GM19455 (cell line): Measurements from ENCODE around the gene LDB3.

Experiments used
- ATAC-seq: cut with Tn5 transposase; IDR thresholded peaks from one replicate; pipeline ENCODE4 v1.9.1; 2021; ENCODE audit not compliant: unreplicated experiment

LDB3 gene

DNA sequence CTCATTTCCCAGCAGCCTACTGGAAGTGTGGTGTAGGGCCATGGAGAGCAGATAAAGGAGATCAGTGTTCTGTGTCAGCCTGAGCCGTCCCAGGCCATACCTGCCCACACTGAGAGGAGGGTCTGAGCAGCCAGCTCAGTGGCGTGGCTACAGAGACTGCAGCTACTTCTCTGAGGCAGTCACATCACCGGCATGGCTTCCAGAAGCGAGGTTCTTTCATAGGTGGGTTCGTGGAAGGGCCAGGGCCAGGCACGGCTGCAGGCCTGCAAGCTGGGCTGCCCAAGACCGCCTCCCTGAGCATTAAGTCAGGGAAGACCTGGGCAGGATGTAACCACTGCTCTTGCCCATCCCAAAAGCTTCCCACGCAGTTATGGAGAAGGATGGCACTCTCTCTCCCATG, 34.9 kb downstream of the LDB3 start:
- no peak for ATAC-seq

DNA sequence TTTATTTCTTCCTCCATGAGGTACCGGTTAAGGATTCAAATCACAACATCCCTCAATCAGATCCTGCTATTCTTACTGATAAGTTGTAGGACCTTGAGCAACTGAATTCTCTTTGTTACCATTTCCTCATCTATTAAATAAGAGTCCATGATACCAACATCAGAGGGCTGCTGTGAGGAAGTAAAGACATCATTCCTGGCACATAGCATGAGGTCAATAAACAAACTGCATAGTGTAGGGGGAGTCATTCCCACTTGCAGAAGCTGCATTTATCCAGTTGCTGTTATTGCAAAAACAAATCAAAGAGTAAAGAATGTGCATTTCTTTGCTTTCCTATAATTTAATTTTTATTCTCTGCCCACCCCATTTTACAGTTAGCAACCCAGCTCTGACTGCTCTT, 36.8 kb downstream of the LDB3 start:
- ATAC-seq: no peak

DNA sequence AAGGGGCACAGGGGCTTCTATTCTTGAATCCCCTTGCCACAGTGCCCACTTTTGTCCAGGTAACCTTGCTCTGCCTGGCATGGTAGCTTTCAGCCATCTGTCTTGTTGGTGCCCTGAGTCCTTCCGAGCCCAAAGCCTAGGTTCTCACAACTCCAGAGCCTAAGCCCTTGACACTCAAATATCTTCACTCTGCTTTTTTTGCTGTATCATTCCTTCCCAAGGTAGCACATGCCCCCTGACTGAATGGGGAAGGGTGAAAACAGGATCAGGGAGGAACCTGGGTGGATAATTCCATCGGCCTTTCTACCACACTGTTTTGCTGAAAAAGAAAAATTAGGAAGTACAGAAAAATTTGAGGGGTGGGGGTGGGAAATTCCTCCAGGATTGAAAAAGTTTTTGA, 37.6 kb downstream of the LDB3 start:
- ATAC-seq: no peak

DNA sequence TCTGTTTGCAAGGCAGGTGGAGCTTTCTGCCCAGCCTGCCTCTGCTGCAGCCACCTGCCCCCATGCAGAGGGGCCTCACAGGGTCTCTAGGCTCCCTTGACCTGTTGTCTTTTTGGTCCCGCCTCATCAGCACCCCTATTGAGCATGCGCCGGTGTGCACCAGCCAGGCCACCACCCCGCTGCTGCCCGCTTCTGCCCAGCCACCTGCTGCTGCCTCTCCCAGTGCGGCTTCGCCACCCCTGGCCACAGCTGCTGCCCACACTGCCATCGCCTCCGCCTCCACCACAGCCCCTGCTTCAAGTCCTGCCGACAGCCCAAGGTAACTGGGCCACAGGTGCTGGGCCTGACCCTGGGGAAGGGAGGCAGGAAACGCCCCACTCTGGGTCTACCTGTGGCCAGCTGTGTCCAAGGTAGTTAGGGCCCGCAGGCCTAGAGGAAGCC, 38.1 kb downstream of the LDB3 start:
- ATAC-seq: no peak

DNA sequence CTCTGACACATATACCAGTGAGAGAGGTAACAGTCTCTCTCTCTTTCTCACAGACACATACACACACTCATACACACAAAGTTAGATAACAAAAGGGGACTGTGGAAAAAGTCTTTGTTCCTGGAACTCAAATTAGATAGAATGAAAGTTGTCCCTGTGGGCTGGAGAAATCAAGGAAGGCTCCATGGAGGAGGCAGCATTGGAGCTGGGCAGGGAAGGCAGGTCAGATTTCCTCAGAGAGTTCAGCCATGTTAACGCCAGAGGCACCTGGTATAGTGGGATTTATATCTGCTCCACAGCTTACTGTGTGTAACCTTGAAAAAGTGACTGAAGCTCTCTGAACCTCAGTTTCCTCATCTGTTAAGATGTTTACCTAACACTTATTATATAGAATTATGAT, 38.7 kb downstream of the LDB3 start:
- ATAC-seq: no peak

DNA sequence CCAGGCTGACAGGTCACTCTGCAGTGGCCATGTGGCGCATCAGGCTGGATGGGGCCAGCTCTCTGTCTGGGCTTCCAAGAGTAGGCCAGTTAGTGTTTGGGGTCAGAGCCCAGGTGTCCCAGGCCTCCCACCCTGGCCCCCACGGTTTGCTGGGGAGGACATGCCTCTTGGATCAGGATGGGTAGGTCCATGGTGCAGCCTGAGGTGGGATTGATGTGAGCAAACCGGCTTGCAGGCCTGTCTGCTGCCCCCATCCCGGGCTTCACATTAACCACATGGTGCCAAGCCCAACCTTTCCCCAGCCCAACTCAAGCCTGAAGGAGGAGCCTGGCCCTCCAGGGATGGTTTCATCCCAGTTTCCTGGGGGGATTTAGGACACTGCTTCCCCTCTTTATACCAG, 39.2 kb downstream of the LDB3 start:
- no peak for ATAC-seq

DNA sequence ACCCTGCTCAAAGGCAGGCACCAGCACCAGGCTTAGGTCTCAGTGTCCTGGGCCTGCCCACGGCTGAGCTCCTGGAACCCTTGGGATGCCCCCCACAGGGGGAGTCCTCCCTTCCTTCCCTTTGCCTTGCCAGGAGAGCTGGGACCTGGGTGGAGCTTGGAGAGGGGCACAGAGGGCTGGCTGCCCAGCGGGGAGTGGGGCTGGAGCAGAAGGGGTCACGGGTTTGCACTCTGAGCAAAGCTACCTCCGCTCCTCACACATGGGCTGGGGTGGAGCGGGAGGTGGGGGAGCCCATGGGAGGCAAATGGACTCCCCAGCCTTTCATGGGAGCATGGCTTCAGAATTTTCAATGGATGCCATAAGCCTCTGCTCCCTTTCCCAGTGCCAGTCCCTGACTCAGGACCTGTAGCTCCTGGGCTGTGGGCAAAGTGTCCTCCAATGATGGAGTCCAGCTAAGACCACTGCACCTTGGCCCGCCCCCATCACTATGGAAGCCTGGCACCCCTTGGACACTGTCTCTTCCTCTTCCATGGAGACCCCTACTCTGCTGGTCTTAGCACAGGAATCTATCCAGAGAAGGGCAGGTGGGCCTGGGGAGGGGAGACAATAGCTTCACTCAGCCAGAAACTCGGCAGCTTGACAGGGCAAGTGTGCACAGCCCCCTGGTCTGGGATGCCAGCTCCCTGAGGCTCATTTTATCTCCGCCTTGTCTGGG, 39.9 kb downstream of the LDB3 start:
- no peak for ATAC-seq

DNA sequence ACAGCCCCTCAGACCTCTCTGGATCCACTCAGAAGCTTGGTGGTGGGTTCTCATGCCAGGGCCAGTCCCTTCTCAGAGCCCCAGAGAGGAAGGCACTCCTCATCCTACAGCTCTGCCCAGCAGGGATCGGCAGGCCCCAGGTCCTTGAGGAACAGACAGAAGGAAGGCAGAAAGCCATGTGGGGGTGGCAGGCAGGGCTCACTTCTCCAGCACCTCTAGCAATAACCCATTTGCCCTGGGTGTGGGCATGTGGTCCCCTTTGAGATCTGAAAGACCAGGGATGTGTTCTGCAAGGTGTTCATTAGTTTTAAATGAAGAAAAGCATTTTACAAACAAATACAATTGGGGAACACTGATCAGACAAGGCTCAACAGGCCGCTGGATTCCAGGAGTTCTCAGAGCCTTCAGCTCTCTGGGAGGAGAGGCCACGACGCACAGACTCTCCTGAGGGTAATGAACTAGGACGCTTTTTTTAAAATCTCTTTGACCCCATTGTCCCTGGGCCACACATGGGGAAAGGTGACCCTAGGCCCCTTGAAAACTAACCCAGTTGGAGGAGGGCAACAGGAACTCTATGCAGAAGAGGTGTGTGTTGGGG, 40.6 kb downstream of the LDB3 start:
- ATAC-seq: no peak

DNA sequence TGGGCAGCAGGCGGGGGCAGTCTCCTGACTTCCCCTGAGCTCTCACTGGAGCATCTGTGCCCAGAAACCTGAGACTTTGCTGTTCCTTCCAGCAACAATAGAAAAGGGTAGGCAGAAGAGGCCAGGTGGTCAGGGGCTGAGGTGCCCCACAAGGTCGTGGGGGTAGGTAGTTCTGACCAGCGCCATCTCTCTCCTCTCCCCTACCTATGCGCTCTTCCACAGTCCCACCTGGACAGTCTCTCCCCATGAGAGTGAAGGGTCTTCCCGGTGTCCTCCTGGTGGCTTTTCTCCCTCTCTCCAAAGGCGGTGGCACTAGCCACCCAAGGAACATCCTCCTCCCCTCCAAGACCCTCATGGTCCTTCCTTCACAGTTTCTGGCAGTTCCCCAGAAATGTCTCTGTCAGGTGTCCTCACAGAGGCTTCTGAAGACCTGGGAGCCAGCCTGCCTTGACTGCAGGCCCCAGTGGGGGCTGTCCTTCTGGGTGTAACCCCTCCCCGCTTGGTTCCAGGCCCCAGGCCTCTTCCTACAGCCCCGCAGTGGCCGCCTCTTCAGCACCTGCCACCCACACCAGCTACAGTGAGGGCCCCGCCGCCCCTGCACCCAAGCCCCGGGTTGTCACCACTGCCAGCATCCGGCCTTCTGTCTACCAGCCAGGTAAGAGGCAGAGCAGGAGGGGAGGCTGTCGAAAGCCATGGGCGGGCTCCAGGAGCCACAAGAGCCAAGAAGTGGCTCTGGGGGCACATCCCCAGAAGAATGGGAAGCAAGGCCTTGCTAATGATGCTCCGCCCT, 41.3 kb downstream of the LDB3 start:
- no peak for ATAC-seq

DNA sequence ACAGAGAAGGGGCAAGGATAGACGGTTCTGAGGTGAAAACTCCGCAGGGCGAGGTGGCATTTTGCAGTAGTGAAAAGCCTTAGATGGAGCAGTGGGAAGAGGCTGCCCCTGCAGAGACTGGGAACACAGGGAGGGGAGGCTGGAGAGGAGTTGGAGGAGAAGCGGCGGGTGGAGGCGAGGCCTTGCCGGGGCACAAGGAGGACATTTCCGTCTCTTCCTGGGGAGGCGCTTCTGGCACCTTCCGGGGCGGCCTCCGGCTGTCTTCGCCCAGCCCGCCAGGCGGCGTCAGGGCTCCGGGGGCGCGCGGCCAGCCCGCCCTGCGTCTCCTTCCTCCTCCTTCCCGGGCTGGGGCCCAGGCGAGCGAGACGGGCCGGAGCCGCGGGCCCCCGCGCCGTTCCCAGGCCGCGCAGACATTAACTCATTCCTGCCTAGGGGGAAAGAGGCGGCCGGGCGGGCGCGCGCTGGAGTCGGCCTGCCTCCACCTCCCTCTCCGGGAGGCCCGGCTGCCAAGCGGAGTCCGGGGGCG, 42.7 kb downstream of the LDB3 start:
- ATAC-seq: peak; percentile 82

DNA sequence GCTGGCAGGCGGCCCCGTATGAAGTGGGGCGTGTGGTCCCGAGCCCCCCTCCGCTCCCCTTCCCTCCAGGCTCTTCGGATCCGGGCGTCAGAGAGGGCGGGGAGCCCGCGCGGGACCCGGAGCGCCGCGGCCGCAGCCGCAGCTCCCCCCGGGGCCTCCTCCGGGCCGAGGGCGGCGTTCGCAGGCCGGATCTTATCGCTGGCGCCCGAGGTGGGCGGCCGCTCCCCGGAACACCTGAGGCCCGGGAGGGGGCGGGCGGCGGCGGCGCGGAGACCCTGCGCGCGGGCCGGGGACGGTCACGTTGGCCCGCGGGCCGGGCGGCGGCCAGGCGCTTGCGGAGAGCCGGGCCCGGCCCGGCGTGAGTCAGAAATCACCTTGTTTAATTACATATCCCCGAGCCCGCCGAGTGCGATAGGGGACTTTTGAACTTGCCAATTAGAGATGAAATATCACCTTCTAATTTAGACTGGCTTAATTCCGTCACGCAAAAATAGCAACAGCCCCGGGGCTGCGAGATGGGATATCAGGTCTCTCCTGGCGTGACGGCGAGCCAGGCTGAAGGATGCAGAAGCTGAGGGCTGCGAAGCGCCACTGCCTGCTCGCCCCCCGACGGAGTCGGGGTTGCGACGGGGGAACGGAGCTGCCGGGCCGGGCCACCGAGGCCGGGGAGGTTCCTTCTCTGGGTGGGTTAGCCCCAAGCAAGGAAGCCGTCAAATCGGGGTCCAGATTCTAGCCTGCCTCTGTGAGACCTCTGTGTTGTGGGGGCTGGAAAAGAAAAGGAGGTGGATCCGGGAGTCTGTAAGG, 43.4 kb downstream of the LDB3 start:
- ATAC-seq: peak; percentile 47

DNA sequence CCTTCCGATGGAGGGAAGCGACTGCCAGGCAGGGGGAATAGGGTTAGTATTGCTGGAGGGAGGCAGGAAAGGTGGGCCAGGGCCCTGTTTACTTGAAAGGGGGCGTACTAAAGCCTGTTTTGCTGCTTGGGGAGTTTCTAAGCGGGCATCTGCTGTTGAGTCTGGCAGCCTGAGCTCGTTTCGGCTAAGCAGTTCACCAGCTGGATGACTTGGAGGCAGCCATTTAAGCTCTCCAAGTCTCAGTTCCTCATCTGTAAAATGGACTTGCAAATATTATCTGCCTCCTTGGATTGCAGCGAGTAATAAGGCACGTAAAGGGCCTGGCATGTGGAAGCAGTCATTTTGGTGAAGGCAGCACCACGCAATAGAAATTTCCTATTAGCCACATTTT, 44.0 kb downstream of the LDB3 start:
- ATAC-seq: peak; percentile 20

DNA sequence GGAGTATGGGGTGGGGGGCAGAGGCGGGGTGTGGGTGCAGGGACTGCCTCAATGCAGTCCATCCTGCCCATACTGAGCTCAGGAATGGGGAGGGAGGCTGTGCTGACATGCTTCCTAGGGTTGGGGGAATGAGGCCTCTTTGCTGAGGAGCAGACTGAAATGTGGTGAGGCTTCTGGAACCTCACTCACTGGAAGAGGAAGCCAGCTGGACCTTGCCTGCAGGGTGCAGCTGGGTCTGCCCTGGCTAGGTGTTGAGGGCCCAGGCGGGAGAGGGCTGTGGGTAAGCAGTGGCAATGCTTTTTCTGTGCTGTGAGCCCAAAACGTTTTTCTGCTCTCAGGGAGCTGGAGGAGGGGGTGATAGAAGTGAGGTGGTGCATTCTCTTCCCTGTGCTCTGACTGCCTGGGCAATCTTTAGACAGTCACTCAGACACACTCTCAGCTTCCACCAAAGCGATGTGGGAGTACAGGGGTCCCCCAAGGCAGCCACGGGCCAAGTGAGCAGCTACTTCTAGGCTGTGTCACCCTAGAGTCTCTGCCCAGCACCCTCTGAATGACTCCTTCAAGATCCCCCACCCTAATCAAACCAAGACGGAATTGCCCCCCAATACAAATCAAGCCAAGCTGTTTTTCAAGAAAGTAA, 47.0 kb downstream of the LDB3 start:
- no peak for ATAC-seq

DNA sequence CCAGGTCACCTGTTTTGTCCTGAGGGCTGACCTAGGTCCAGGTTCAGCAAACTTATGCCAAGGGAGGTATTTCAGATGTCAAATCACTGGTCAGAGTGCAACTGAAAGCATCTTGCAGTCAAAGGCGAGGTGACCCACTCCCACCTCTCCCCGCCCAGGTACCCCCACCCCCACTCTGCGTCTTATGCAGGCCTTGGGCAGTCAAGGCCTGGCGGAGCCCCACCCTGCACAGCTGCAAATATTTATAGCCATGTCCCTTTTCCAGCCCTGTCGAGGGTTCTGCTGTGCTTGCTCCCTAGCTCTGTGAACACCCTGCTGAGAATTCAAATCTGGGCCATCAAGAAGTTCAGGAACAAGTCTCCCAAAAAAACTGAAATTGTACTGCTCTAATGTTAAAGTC, 47.5 kb downstream of the LDB3 start:
- ATAC-seq: no peak

DNA sequence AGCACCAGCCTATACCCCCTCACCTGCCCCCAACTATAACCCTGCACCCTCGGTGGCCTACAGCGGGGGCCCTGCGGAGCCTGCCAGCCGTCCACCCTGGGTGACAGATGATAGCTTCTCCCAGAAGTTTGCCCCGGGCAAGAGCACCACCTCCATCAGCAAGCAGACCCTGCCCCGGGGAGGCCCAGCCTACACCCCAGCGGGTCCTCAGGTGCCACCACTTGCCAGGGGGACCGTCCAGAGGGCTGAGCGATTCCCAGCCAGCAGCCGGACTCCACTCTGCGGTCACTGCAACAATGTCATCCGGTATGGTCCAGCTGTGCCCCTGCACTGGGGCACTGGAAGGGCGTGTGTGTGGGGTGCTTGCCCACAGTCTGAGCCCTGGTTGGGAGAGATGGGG, 48.2 kb downstream of the LDB3 start:
- ATAC-seq: no peak

DNA sequence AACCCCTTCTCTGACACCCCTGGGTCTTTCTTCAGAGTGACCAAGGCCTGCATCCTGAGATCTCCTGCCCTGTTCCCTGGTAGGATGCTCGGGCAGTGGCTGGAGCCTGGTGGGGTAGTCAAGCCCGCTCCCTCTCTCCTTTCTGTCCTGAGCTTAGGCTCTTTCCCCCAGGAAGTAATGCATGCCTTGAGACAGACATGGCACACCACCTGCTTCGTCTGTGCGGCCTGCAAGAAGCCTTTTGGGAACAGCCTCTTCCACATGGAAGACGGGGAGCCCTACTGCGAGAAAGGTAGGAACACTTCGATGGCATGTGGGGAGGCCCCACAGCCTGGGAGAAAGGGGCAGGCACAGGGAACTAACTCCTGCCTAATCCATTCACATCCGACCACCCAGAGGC, 50.2 kb downstream of the LDB3 start:
- ATAC-seq: no peak

DNA sequence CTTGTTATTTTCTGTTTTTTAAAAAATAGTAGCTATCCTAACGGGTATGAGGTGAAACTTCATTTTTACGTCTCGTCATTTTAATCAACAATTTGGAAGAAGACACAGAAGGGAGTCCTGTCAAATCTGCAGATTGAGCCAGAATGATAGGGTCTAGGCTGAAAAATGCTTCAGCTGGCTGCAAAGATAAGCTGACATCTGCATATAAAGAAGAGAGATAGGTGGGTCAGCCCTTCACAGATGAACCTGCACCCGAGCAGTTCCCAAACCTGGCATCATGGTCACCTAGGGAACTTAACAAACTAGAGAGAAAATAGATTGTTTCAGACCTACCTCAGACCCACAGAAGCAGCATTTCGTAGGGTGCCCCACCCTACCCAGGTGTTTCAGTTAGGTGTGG, 52.9 kb downstream of the LDB3 start:
- ATAC-seq: no peak

DNA sequence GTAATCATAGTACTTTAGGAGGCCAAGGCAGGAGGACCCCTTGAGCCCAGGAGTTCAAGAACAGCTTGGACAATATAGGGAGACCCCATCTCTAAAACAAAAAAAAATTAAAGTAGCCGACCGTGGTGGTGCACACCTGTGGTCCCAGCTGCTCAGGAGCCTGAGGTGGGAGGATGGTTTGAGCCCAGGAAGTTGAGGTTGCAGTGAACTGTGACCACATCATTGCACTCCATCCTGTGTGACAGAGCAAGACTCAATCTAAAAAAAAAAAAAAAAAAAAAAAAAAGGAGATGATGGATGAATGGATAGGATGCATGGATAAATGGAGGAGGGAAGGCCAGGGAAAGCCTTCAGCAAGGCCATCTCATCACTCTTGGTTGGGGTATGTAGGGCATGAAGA, 54.7 kb downstream of the LDB3 start:
- no peak for ATAC-seq

DNA sequence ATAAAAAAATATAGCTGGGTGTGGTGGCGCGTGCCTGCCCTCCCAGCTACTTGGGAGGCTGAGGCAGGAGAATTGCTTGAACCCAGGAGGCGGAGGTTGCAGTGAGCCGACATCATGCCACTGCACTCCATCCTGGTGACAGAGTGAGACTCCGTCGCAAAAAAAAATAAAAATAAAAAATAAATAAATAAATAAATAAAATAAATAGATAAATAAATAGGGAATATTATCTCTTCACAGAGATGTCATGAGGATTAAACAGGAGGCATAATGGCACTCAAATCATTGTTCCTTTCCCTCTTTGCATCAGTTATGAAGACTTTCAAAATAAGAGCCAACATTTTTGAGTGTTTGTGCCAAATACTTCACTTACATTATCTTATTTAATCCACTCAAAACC, 56.1 kb downstream of the LDB3 start:
- no peak for ATAC-seq

DNA sequence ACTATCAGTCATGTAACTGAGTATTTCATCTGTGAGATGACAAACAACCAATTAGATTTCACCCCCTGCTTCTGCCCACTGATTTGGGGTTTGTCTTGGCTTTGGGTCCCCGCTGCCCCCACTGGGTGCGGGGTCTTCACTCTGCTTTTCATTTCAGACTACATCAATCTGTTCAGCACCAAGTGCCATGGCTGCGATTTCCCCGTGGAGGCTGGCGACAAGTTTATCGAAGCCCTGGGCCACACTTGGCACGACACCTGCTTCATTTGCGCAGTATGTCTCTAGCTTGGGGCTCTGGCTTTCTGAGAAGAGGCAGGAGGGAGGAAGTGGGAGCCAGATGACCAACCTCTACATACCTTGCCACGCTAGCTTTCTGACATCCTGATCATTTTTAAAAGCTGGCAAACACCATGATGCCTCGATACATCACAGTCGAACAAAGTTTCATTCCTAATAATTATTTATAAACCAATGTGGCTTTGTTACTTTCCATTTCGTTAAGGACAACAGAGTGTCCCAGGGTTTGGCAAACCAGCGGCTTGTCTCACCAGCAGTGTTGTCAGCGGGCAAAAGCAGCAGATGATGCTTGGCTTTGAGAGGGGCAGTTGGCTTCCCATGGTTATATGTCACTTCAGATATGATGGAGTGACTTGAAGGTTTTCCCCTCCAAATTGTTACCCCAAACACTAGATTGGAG, 57.8 kb downstream of the LDB3 start:
- ATAC-seq: no peak
